GM20000 (cell line): Measurements from ENCODE around the gene EPHB2.

Source experiments
- DNase-seq: peaks from one replicate; pipeline ENCODE4 v3.0.0; 2012; ENCODE audit warnings: low spot score
- CTCF ChIP-seq: IDR thresholded peaks from 2 replicates; pipeline ENCODE4 v1.5.1; 2012; ENCODE audit warnings: mild to moderate bottlenecking, control low read depth; ENCODE audit errors: extremely low read depth, missing control alignments

Gene EPHB2

DNA sequence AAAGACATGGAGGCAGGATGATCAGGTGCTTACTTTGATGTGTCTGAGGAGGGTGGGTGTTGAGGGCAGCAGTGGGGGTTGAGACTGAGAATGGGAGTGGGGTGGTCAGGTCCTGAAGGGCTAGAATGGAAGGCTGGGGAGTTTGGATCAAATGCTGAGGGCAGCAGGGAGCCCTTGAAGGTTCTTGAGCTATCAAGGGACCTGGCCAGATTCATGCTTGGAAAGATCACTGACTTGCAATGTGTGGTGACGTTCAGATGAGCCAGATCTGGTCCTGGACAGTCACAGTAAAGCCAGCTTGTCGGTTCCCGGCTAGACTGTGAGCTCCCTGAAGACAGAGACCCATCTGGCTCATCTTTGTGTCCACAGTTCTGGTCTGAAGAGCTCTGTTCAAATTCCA lies 3.8 kb downstream of the EPHB2 start:
- no peak for DNase-seq
- no peak for TF ChIP-seq CTCF

GRCh38 chr1:22717037-22717760 lies 6.6 kb downstream of the EPHB2 start:
- no peak for TF ChIP-seq CTCF
- DNase-seq = no peak

- TF ChIP-seq CTCF = no peak
- no peak for DNase-seq
Observed at GRCh38 chr1:22721122-22721873, 10.7 kb downstream of the EPHB2 start.

DNA sequence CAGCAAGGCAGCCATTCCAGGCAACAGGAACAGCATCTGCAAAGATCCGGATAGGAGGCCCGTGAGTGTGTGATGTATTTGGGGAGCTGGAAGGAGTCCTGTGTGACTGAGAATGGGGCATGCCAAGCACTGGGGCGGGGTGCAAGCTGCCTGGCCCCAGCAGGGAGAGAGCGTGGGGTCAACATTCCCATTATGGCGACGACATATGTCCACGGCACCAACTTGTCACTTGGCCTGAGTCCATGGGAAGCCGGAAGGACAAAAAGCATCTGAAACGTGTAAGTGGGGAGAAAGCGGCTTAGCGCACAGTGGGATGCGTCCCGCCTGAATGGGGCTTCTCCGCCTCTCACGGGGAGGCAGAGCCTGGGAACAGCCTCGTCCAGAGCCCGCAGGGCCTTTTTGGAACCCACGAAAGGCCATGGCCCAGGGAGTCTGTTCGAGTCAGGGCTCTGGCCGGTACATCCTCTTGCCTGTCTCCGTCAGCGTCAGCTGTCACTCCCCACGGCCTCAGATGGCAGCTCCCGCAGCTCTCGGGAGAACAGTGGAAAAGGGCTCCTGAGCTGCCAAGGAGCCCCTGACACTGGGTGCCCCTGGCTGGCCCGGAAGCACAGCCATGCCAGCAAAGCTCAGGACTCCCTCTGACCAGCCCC lies 12.4 kb downstream of the EPHB2 start:
- no peak for DNase-seq
- TF ChIP-seq CTCF = no peak

GRCh38 chr1:22727873-22728272 lies 17.2 kb downstream of the EPHB2 start:
- TF ChIP-seq CTCF = no peak
- DNase-seq = no peak

DNA sequence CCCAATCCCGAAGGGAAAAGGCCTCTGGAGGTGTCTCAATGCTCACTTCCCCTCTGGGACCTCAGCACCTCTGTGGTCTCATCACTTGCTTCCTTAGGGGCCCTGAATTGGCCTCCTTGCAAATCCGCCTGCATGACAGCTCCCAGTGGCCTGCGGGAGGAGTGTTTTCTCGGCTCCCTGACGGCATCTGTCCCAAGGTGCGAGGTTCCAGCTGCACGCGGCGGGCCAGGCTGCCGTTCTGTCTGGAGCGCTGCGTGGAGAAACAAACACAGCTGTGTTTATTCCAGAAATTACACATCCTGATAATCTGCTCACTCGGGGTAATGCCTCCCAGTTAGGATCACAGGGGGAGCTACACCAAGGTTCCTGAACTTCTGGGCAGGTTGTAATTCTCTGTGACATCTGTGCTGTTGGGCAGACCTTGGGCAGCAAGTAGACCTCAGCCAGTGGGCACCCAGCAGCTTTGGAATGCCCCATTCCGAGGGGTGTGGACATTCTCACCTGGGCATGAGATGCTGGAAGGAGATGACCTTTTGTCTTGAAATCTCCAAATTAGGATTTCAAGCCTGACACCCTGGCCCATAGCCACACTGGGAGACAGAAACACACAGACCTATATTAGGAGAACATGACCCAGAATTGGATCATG lies 18.2 kb downstream of the EPHB2 start:
- TF ChIP-seq CTCF = no peak
- DNase-seq = no peak
